Measurements from ENCODE around the gene ACBD5. TPM values are rescaled to one million over a fixed set of nuclear protein-coding genes. Genes with fewer than 3 reads are reported as not detected.

Gene ACBD5
- total RNA-seq, 1 donor from 2014 or later, result 21.1 TPM

- no peak overlapping the region for H3K27ac Mint-ChIP-seq
- no peaks in the 10 kb centered on the region for H3K9me3 Mint-ChIP-seq
- TF ChIP-seq, protein P1, sequence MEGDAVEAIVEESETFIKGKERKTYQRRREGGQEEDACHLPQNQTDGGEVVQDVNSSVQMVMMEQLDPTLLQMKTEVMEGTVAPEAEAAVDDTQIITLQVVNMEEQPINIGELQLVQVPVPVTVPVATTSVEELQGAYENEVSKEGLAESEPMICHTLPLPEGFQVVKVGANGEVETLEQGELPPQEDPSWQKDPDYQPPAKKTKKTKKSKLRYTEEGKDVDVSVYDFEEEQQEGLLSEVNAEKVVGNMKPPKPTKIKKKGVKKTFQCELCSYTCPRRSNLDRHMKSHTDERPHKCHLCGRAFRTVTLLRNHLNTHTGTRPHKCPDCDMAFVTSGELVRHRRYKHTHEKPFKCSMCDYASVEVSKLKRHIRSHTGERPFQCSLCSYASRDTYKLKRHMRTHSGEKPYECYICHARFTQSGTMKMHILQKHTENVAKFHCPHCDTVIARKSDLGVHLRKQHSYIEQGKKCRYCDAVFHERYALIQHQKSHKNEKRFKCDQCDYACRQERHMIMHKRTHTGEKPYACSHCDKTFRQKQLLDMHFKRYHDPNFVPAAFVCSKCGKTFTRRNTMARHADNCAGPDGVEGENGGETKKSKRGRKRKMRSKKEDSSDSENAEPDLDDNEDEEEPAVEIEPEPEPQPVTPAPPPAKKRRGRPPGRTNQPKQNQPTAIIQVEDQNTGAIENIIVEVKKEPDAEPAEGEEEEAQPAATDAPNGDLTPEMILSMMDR (conservative IDR thresholded peaks at IDR 0.05), result no peak
- no peaks in the 10 kb centered on the region for H3K4me1 Mint-ChIP-seq (ENCODE audit: unreplicated experiment)
- H3K36me3 Mint-ChIP-seq, result peaks cover 16% of the 10 kb centered on the region
- no peak overlapping the region for H3K4me3 Mint-ChIP-seq
- DNase-seq (ENCODE audit: extremely low spot score, unreplicated experiment), result no peak
- no peaks in the 10 kb centered on the region for H3K27me3 Mint-ChIP-seq
Observed at GRCh38 chr10:27207350-27207749, 33.2 kb downstream of the ACBD5 start.

GRCh38 chr10:27203806-27204205, 36.8 kb downstream of the ACBD5 start:
- peaks cover 8% of the 10 kb centered on the region for H3K4me1 Mint-ChIP-seq (ENCODE audit: unreplicated experiment)
- TF ChIP-seq, protein P1 (conservative IDR thresholded peaks at IDR 0.05), result no peak
- H3K36me3 Mint-ChIP-seq, result peaks cover 20% of the 10 kb centered on the region
- H3K9me3 Mint-ChIP-seq, result peaks cover 4% of the 10 kb centered on the region
- no peak overlapping the region for H3K27ac Mint-ChIP-seq
- H3K27me3 Mint-ChIP-seq, result no peaks in the 10 kb centered on the region
- H3K4me3 Mint-ChIP-seq, result no peak overlapping the region
- no peak for DNase-seq (ENCODE audit: extremely low spot score, unreplicated experiment)

- H3K27ac Mint-ChIP-seq, result peak overlapping the region; percentile 80
- H3K4me3 Mint-ChIP-seq, result peak overlapping the region; percentile 29
- peaks cover 14% of the 10 kb centered on the region for H3K36me3 Mint-ChIP-seq
- TF ChIP-seq, protein P1 (conservative IDR thresholded peaks at IDR 0.05), result no peak
- H3K4me1 Mint-ChIP-seq (ENCODE audit: unreplicated experiment), result peaks cover 14% of the 10 kb centered on the region
- no peak for DNase-seq (ENCODE audit: extremely low spot score, unreplicated experiment)
- no peaks in the 10 kb centered on the region for H3K27me3 Mint-ChIP-seq
- peaks cover 4% of the 10 kb centered on the region for H3K9me3 Mint-ChIP-seq
Observed at GRCh38 chr10:27197980-27198620, 42.5 kb downstream of the ACBD5 start.

- Mint-ChIP-seq H3K27ac (no peak overlapping the region), H3K4me1 (ENCODE audit: unreplicated experiment) (no peaks in the 10 kb centered on the region), H3K9me3 (no peaks in the 10 kb centered on the region), H3K4me3 (no peak overlapping the region), H3K36me3 (no peaks in the 10 kb centered on the region), H3K27me3 (no peaks in the 10 kb centered on the region)
- TF ChIP-seq, protein P1 (conservative IDR thresholded peaks at IDR 0.05), result no peak
- DNase-seq (ENCODE audit: extremely low spot score, unreplicated experiment), result no peak
Observed at GRCh38 chr10:27192284-27192683, 48.3 kb downstream of the ACBD5 start.

DNA sequence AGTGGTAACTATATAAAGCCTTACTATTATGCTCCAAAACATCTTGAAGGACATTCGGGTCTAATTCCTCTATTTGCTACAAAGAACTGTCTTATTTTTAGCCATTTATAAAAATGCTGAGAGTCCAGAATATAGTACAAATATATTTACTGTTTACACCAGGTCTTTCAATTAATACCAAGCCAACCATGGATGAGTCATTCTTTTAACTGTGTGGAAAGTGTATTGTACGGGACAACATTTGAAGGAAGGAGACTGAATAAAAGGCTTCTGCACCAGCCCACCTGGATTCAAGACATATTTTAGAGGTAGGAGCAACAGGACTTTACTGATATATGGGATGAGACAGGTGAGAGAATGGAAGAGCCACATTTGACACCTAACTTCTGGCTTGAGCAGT, 50.1 kb downstream of the ACBD5 start:
- peak overlapping the region; percentile 45 for H3K27ac Mint-ChIP-seq
- TF ChIP-seq, protein P1 (conservative IDR thresholded peaks at IDR 0.05), result no peak
- no peaks in the 10 kb centered on the region for H3K9me3 Mint-ChIP-seq
- H3K36me3 Mint-ChIP-seq, result peaks cover 4% of the 10 kb centered on the region
- DNase-seq (ENCODE audit: extremely low spot score, unreplicated experiment), result no peak
- H3K4me3 Mint-ChIP-seq, result no peak overlapping the region
- H3K27me3 Mint-ChIP-seq, result no peaks in the 10 kb centered on the region
- no peaks in the 10 kb centered on the region for H3K4me1 Mint-ChIP-seq (ENCODE audit: unreplicated experiment)

Data from type B pancreatic cell (in vitro differentiated cells).